Stimulated activated CD8-positive, alpha-beta memory T cell treated with anti-CD3 and anti-CD28 coated beads, Interleukin-4, amount 100 ng/mL, for 4 hours (primary cell): Measurements from ENCODE around the gene FAM13B.
A peak's percentile ranks its signal among the peaks of the same experiment; 100 is the strongest.

Experiments
- DNase-seq, 2 donors: peaks; one replicate each; pipeline ENCODE4 v3.0.0-alpha.2; 2020; ENCODE audit warnings: low read depth in 2 of 2, low spot score in 1 of 2

Gene FAM13B

DNA sequence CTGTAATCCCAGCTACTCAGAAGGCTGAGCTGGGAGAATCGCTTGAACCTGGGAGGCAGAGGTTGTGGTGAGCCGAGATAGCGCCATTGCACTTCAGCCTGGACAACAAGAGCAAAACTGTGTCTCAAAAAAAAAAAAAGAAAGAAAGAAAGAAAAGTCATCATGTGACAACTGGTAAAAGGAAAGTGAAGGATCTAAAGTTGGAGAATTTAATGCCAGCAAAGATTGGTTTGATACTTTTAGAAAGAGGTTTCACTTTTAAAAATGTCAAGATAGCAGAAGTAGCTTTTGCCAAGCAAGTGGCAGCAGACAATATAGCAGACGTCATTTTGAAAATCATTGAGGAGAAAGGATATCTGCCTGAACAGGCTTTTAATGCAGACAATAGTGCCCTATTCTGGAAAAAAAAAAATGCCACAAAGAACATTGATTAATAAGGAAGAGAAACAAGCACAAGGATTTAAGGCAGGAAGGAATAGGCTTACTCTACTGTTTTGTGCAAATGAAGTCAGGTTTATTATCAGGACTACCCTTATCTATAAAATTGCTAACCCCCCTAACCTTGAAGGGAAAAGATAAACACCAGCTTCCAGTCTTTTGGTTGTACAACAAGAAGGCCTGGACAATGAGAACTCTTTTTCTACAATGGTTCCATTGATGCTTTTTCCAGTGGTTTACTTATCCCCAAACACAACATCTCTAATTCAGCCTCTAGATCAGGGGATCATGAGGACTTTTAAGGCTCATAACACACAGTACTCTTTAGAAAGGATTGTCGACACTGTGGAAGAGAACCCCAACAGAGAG is 131.7 kb downstream of the FAM13B start:
- DNase-seq = no peak

DNA sequence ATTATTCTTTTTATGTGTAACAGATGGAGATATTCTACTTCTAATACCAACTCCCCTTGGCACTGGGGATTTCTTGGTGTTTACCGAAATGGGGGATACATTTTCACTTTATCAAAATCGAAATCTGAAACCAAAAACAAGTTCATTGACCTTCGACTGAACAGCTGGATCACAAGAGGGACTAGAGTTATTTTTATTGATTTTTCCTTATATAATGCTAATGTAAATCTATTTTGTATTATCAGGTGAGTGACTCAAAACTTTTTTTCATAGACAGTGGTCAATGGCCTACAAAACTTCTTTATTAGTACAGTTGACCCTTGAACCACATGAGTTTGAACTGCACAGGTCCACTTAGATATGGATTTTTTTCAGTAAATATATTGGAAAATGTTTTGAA is 133.4 kb downstream of the FAM13B start:
- DNase-seq = no peak

- DNase-seq = no peak
Observed at GRCh38 chr5:137896560-137896959, 136.3 kb downstream of the FAM13B start.

DNA sequence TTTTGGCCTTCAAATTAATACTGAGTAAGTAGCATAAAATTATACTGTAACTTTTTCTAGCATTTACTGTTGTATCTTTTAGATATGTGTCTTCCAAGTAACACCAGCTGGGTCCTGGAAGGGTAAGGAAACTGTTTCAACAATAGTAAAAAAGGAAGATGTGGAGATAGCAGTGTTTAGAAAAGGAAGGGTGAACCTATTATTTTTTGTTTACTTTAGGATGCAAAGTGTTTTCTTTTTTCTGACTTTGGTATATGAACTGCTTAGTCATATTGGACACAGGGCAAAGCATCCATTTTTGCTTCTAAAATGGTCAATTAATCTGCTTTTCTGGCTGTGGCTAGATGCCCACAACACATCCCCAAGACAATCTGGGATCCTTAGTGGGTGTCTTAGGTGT is 138.3 kb downstream of the FAM13B start:
- DNase-seq = no peak

DNA sequence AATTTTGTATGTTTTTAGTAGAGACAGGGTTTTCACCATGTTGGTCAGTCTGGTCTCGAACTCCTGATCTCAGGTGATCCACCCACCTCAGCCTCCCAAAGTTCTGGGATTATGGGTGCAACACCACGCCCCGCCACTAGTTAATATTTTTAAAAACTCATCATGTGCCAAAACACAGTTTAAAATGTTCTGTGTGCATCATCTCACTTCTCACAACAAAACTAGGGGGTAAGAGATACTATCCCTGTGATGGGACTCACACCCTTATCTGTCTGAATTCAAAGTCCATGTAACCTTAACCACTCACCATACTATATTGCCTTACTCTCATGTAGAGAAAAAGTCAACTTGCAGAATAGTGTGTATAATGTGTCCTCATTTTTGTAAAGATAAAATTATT is 141.0 kb downstream of the FAM13B start:
- no peak for DNase-seq

- DNase-seq = no peak
Observed at GRCh38 chr5:137890845-137891244, 142.0 kb downstream of the FAM13B start.

GRCh38 chr5:137888863-137889759 is 143.8 kb downstream of the FAM13B start, which contains the start of gene PKD2L2:
Gene PKD2L2 (plus strand): TSS chr5:137889457. CDS start chr5:137889492, 35 bp downstream.
- DNase-seq = peak; percentile 55 to 61

DNA sequence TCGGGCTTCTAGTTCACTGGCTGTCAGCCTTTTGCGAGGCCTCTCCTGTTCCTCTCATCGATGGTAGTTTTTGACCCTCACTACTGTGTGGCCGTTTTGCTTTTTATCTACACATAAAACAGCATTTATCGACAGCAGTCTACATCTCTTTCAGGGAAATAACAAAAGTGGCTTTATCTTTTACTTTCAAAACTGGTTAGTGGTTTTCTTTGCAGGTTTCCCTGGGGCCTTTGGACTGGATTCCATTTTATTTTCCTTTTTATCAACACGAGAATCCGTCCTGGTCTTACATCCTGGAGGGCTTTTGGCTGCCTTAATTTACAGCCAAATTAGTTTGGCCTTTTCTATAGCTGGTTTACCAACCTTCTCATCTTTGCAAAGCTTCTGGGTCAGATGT is 144.4 kb downstream of the FAM13B start:
- DNase-seq = no peak
